Right renal pelvis (tissue), 4 donors: ENCODE measurements around the gene SMARCC2. TPM values are rescaled to one million over a fixed set of nuclear protein-coding genes. Genes with fewer than 3 reads are reported as not detected.
"Not testable (repeated sequence)": the region's sequence is repeated elsewhere in the genome, so short reads cannot be mapped to it uniquely, and the experiment has no call there.

Source experiments
- DNase-seq, 4 donors: peaks; one replicate each; pipeline ENCODE4 v3.0.0-alpha.2; 2013; ENCODE audit warnings: low read depth in 4 of 4, low spot score in 3 of 4, missing footprints in 1 of 4
- polyA plus RNA-seq, 4 donors: library from polyadenylated mRNA; unstranded; fragments of 120-200 nt; gene quantifications; one replicate each; pipeline ENCODE4 v1.2.1, GENCODE V29; 2013; ENCODE audit not compliant: insufficient read length in 4 of 4

SMARCC2 gene
- polyA plus RNA-seq, 4 donors = 110 to 133 (median 130) TPM

GRCh38 chr12:56169229-56169759, 20.0 kb downstream of the SMARCC2 start:
- DNase-seq = no peak

GRCh38 chr12:56165369-56165768, 23.9 kb downstream of the SMARCC2 start:
- no peak for DNase-seq

DNA sequence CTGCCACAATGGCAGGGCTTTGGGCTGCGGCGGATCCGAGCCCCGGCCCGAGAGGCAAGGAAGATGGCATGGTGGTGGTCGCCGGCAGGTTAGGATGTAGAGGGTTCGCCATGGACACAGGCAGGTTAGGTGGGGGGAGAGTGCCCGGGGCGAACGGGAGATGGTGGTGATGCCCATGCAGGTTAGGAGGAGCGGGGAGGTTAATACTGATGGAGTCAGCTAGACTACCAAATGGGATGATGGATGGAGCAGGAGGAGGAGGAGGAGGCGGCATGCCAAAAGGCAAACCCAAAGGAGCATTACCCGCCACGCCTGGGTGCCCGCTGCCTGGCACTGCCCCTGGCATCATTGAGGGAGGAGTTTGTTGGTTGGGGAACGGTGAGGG, 24.9 kb downstream of the SMARCC2 start:
- no peak for DNase-seq

DNA sequence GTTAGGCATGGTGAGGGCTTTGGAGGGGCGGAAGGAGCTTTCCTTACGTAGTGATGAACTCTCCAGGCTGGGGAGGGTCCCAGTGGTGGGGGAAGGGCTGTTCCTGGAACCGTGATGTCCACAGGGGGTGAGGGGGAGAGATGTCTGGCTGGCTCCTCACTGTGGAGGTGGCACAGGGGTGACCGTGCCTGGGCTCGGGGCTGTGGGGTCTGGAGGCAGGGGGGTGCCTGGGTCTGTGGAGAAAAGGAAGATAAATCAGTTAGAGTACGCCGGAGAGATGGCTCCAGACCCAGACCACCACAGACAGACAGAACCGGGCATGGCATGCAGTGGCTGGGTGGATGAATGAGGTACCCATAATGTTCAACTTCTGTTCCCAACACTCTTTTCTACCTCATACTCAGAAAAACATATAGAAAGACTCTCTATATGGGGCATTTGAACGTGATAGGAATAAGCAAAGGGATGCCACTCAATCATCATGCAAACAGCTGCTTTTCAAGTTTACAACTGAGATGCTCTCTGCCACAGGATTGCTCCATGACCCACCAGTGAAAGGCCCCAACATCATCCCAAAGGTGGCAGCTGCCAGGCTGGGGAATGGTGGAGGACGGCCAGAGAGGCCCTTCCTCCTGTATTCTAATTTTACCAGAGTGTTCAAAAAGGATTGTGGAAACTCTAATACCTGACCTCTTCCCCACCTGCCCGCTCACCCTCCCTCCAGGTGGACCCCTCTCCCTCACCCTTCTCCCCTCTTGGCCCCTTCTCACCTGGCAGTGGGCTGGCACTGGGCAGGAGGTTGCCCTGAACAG, 25.5 kb downstream of the SMARCC2 start:
- DNase-seq = no peak

GRCh38 chr12:56162468-56163290, 26.6 kb downstream of the SMARCC2 start:
- no peak for DNase-seq

DNA sequence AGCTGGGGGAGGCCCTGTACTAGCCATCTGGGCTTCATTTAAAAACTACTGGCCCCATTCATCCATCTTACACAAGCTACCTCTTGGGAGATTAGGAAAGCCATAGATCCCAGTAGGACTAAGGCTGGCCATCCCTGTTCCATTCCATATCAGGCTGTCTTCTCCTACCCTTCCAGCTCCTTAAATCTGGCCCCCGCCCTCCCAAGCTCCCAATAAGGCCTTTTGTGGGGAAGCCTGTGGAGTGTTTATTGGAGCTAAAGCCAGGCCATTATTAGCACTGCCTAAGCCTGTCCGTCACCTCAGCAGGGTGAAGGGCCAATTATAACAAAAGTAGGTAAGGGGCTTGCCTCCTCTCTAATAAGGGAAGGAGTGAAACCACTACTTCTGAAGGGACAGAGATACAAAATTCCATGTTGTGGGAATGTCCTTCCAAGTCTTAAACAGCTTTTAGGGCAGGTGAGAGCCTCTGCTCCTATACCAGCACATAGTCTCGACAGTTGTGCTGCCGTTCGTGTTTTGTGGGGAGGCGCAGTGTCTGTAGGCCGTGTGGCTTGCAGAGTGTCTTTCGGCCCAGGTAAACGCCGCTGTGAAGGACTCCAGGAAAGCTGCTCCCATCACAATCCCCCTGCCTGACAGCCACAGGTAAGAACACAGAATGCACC, 27.5 kb downstream of the SMARCC2 start:
- no peak for DNase-seq

DNA sequence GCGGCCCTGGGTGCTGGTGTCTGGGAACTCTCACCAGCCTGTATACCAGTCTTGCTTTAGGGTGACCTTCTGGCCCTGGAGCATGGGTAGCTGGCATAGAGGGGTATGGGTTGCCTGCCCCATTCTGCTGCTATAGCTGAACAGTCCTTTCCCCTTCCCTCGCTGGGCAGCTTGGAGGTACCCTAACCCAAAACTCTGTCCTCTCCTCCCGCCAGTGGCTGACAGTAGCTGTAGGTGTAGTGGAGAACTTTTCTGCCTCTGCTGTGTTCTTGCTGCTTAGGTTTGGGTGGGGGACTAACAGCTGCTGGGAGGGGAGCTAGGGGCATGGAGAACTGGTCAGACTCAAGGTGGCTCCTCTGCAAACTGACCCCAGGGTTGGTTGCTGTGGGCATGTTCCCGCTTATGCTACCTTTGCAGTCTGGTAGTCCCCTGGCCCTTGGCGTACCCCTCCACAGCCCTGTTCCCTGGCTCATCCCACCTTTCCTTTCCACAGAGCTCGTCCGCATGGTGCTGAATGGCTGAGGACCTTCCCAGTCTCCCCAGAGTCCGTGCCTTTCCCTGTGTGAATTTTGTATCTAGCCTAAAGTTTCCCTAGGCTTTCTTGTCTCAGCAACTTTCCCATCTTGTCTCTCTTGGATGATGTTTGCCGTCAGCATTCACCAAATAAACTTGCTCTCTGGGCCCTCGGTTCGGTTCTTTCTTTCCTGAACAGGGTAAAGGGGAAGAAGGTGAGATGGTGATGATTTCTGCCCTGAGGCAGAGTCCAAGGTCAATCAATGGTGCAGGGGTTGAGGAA, 28.2 kb downstream of the SMARCC2 start:
- no peak for DNase-seq

DNA sequence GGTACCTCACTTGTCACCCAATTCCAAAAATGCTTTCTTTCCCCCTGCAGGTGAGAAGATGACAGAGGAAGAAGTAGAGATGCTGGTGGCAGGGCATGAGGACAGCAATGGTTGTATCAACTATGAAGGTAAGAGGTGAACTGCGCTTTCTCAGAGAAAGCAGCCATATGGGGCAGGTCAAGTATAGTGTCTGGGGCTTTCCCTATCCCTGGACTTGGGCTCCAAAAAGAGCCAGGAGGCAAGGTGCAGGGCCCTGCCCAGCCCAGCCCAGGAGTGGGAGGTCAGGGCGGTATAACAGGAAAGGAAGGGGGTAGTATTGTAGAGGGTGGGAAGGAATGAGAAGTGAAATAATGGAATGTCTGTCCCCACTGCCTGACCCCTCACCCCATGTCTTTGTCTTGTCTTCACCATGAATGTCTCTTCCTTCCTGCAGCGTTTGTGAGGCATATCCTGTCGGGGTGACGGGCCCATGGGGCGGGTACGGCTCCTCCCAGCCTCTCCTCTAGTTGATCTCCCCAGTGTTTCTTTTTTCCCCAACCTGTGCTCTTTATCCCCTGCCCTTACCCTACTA, 29.0 kb downstream of the SMARCC2 start:
- DNase-seq = no peak

DNA sequence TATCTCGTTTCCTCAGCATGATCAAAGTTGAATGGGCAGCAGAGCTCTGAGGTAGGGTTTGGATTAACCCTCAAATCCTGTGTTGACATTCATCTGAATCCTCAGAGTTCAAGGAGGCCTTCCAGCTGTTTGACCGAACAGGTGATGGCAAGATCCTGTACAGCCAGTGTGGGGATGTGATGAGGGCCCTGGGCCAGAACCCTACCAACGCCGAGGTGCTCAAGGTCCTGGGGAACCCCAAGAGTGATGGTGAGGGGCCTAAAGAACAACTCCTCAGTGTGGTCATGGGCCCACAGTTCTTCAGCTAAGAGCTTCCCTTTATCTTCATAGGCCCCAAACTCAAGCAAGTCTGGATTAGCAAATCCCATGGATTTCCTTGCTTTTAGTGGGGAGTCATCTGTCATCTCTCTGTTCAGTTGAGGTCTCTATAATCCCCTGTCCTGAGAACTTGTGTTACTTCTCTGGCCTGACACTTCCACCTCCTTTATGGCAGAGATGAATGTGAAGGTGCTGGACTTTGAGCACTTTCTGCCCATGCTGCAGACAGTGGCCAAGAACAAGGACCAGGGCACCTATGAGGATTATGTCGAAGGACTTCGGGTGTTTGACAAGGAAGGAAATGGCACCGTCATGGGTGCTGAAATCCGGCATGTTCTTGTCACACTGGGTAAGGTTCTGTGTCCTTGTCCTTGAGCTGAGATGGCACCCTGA, 29.6 kb downstream of the SMARCC2 start:
- no peak for DNase-seq

- peak in 3 of 4 donors; percentile 21 to 49 (median 40) for DNase-seq
Observed at GRCh38 chr12:56158926-56159461, 30.3 kb downstream of the SMARCC2 start.

DNA sequence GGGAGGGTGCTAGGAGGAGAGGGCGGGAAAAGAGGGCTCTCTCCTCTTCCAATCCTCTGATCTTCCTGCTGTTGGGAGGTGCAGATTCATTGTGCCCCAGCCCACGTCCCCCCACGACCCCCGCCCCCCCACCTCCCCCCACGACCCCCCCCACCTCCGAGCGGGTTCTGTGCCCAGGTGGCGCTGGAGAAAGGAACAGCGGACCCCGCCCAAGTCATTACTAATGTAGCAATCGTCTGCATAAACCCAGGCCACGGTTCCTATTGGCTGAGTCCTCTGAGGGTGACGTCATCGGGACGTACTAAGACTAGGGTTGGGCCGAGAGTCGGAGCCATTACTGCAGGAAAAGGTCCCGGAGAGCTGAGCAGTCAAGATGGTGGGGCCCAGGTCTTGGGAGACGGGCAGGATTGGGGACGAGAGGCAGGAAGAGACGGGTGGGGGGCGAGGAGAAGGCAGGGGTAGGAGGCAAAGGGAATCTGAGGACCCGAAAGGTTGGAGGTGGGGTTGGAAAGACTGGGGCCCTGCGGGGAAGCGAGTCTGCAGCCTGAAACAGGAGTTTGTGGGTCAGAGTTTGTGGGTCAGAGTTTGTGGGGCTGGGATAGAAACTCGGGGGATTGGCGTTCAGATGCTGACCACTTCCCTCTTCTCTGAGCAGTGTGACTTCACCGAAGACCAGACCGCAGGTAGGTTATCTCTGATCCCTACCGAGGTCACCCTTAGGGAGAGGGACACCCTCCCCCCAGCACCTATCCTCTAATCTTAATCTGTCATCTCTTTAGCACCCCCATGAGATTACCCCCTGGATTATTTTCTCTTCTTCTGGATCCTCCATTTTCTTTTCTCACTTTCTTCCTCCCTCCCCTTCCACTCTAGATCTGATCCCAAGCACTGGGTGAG, 31.0 kb downstream of the SMARCC2 start, which contains the start of gene MYL6:
MYL6 (plus strand) TSS at position 331 of the 897 bp plus-strand sequence; CDS start at position 374, 43 bp downstream.
- peak; percentile 95 to 98 (median 98) for DNase-seq

DNA sequence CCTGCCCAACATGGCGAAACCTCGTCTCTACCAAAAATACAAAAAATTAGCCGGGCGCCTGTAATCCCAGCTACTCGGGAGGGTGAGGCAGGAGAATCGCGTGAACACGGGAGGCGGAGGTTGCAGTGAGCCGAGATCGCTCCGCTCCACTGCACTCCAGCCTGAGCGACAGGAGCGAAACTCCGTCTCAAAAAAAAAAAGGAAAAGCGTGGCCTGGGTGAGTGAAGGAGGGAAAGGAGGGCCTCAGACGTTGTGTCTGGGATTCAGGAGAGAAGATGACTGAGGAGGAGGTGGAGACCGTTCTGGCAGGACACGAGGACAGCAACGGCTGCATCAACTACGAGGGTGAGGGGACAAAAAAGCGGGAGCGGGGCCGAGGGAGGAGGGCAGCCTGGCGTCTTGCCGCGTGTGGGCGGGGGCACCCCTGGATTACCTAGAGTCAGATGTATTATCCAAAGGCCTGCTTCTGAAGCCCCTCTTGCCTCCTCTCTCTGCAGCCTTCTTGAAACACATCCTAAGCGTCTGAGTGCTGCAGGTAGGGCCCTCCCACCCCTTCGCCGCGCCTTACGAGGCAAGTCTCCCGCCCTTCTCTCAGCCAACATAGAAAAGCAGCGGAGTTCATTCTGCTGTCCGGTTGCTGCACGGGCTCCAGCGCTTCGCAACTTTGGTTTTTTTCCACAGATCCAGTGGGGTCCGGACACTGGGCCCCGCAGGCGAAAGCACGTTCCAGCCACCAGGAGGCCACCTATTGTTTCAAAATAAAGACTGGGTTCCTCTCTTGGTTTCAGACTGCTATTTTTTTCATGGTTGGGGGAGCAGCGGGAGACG, 31.9 kb downstream of the SMARCC2 start:
- peak; percentile 79 to 89 (median 82) for DNase-seq

GRCh38 chr12:56156464-56157200, 32.7 kb downstream of the SMARCC2 start:
- not testable (repeated sequence) for DNase-seq

GRCh38 chr12:56155256-56155845, 33.9 kb downstream of the SMARCC2 start:
- DNase-seq = no peak

DNA sequence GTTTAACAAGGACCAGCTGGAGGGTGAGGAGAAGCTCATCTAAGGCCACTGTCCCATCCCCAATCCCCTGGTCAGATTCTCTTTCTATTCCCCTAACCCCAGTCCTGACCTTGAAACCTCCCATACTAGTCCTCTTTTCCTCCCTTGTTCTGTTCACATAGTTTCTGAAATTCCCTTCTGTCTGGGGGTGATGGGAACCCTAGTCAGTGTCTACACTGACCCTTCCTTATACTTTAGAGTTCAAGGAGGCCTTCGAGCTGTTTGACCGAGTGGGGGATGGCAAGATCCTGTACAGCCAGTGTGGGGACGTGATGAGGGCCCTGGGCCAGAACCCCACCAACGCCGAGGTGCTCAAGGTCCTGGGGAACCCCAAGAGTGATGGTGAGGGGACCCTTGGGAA, 34.5 kb downstream of the SMARCC2 start:
- no peak for DNase-seq
